NCI-H82 treated with DMSO at 0.1 percent for 48 hours (cell line): ENCODE data around the gene CUEDC1.

Experiments used
- DNase-seq: peaks from one replicate; lab custom pipeline; 2025; ENCODE audit not compliant: unreplicated experiment; lab: John Stamatoyannopoulos, UW

The CUEDC1 gene

GRCh38 chr17:57862694-57863667 lies 92.2 kb downstream of the CUEDC1 start:
- no peak for DNase-seq

DNA sequence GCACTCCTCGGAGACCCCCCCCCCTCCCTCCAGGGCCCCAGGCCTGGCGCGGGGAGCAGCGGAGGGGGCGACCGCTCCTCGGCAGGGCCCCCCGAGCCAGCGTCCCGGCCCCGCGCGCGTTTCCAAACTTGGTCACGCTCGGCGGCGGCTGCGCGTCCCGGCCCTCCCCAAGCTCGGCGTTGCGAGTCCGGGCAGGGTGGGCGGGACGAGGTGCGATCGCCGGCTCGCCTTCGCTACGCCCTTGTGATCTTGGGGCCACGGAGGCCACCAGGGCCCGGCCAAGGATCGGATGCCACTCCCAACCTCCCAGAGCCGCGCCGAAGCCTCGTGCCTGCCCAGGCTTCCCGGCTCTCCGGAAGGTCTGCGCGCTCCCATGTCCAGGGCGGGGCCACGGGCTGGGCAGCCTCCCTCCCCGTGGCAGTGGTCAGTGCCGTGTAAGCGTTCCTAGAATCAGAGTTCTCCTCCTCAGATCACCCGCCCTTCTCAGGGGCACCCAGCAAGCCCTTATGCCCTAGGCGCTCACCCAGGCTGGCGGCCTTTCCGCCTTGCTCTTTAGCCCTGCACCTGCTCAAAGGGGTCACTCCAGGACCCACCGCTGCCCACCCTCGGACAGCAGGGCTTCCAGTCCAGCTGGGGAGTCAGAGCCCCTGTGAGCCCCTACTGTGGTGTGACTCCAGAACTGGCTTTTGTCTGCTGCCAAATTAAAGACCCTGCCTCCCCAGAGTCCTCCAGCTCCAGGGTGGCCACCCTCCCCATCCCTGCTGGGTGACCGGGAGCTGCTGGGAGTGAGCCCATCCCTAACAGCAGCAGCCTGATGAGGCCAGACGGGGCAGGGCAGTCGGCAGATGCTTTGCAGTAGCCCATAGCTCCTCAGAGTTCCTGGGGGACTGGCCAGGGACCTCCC lies 93.2 kb downstream of the CUEDC1 start:
- DNase-seq: no peak

DNA sequence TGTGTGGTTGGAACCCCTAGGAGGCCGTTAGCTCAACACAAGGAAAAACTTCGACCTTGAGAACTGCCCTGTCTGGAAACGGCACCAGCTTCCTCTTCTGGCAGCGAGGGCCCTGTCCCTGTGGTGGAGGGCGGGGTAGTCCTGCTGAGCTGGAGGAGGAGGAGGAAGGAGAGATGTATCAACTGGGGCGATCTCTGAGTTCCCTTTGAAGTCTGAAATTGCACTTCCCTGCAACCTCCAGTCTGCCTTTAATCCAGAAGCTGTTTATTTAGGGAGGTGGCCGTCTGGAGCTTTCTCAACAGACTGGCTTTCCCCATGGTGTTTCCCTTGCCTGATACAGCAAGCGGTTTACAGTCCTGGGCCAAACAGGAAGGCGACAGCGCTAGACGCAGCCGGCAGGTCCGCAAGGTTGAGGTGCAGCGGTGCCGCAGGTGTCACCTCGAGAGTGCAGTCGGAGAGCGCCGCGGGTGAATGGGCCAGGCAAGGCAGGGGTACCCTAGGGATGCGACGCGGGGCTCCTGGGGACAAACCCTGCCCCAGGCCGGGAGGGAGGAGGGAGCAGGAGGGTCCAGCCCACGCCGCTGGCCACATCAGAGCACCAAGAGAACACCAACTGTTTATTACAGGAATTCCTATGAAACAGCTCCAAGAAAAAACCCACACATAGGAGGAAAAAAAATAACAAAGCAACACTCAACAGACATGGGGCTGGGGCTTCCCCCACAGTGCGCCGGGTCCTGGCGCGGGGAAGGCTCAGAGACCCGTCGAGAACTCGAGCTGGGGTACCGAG lies 94.0 kb downstream of the CUEDC1 start:
- peak; percentile 59 for DNase-seq

DNA sequence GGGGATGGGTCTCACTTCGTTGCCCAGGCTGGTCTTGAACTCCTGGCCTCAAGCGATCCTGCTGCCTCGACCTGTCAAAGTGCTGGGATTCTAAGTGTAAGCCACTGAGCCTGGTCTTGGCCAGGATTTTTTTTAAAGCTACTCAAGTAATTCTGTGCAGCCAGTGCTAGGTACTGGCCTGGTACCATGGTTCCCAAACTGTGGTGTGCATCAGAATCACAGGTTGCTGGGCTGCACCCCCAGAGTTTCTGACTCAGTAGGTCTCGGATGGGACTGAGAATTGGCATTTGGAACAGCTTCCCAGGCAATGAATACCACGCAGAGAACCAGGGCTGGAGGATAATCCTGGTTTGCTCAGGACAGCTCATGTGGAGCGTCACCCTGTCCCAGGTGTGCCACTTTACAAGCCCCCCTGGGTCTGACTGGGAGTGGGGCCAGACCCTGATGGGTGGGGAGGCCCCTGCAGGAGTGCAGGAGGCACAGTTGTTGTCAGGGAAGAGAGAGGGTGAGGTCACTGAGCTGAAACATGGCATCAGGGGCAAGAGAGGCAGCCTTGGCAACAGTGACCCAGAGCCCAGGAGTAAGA lies 94.7 kb downstream of the CUEDC1 start:
- DNase-seq: no peak

DNA sequence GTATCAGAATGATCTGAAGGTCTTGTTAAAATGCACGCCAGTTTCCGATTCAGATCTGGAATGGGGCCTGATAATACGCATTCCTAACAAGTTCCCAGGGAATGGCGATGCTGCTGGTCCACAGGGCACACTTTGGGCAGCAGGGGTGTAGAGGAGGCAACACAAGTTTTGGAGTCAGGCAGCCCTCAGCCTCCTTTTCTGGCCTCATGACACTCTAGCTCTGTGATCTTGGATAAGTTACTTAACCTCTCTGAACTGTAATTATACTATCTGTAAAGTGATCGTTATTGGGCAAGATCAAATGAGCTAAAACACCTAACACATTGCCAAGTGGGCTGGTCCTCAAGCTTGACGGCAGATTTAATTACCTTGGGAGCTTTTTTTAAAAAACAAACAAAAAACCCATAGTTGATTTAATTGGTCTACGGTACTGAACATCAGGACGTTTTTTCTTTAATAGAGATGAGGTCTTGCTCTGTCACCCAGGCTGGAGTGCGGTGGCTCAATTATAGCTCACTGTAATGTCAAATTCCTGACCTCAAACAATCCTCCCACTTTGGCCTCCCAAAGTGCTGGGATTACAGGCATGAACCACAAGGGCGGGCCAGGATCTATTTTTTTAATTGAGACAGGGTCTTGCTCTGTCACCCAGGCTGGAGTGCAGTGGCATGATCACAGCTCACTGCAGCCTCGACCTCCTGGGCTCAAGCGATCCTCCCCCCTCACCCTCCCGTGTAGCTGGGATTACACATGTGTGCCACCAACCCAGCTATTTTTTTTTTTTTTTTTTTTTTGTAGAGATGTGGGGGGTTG lies 95.4 kb downstream of the CUEDC1 start:
- no peak for DNase-seq

- DNase-seq: no peak
These were observed 96.4 kb downstream of the CUEDC1 start for GRCh38 chr17:57858838-57859237.

GRCh38 chr17:57856792-57857620 lies 98.2 kb downstream of the CUEDC1 start:
- no peak for DNase-seq

GRCh38 chr17:57855391-57856035 lies 99.7 kb downstream of the CUEDC1 start:
- DNase-seq: no peak

GRCh38 chr17:57853695-57854094 lies 101.5 kb downstream of the CUEDC1 start:
- no peak for DNase-seq

GRCh38 chr17:57852955-57853328 lies 102.3 kb downstream of the CUEDC1 start:
- DNase-seq: no peak

DNA sequence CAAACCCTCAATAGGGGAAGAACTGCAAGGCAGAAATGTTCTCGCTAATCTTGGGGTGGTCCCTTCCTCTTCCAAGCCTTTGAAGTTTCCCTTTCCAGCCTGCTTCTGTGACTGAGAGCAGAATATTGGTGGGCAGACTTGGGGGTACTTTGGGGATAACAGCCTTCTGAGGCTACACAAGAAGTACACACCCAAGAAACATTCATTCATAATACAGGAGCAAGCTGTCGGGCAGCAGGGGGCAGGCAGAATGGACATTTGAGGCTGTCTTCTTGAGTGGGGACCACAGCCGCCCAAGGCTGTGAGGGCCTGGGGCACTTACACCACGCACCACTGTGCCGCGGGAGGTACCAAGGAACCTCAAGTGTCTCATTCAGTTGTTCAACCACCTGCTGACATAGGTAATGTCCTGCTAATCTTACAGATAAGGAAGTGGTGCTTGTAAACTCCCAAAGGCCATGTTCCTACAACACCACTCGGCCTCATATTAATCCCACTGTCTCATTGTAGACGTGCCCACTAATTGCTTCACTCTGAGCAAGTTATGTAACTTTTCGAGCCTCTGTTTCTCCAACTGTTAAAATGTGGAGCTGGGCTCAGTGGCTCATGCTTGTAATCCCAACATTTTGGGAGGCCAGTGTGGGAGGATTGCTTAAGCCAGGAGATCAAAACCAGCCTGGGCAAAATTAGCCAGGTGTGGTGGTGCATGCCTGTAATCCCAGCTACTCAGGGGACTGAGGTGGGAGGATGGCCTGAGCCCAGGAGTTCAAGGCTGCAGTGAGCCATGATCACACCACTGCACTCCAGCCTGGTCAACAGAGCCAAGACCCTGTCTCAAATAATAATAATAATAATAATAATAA lies 102.9 kb downstream of the CUEDC1 start:
- no peak for DNase-seq

GRCh38 chr17:57849874-57850754 lies 105.1 kb downstream of the CUEDC1 start, which contains the start of gene MRPS23:
Gene MRPS23, minus strand, starts transcription at chr17:57850044. Its CDS starts 34 bp downstream, at chr17:57850010.
- peak; percentile 93 for DNase-seq

DNA sequence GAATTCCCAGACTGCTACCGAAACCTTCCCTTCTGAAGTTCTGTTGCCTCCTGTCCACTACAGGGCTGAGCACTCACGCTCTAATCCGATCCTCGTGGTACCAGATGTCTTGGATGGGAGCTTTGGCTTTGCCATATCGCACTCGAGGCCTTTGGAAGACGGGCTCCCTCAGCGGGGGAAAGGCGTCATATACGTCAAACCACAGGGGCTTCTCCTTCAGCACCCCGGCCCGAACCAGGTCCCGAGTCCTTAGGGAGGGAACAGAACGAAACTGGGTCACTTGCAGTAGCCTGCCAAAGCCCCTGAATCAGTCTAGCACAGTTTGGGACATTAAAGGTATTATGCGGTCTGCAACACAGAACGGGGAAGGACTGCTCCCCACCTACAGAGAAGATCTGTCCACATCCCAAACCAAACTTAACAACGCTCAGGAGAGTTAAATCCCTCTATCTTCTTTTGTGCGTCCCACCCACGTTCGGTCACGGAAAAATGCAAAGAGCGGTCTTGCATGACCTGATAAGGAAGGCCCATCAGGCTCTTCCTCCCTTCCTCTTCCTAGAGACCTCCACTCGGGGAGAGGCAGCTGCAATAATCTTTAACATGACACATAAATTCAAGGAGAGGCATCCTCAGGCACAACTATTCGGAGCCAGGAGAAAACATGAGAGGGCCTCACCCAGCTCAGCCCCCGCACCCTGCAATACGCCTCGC lies 105.9 kb downstream of the CUEDC1 start:
- DNase-seq: peak; percentile 35

- DNase-seq: peak; percentile 83
These were observed 108.9 kb downstream of the CUEDC1 start for GRCh38 chr17:57846056-57846945.

GRCh38 chr17:57842280-57842679 lies 112.9 kb downstream of the CUEDC1 start:
- DNase-seq: no peak
